HEK293T (cell line): ENCODE measurements around the gene KBTBD4.

Source experiments
- BHLHE40 ChIP-seq: fragments of 450-650 bp; IDR thresholded peaks from 2 replicates; pipeline ENCODE4 v1.6.1; 2016; ENCODE audit warnings: mild to moderate bottlenecking, moderate library complexity, borderline replicate concordance
- ELF4 ChIP-seq: fragments of 450-650 bp; IDR thresholded peaks from 2 replicates; pipeline ENCODE4 v1.6.1; 2017; ENCODE audit warnings: antibody characterized with exemption
- L3MBTL2 ChIP-seq: fragments of 450-650 bp; conservative IDR thresholded peaks from 2 replicates; pipeline ENCODE4 v1.6.1; 2016; ENCODE audit warnings: mild to moderate bottlenecking
- PKNOX1 ChIP-seq: fragments of 450-650 bp; IDR thresholded peaks from 2 replicates; pipeline ENCODE4 v1.6.1; 2016
- SP1 ChIP-seq: fragments of 450-650 bp; IDR thresholded peaks from 2 replicates; pipeline ENCODE4 v1.6.1; 2017
- TARDBP ChIP-seq: fragments of 450-650 bp; IDR thresholded peaks from 2 replicates; pipeline ENCODE4 v1.6.1; 2016

GRCh38 chr11:47611348-47611794 is 32.6 kb upstream of the KBTBD4 start:
- TF ChIP-seq BHLHE40 = no peak
- TF ChIP-seq PKNOX1 = no peak
- no peak for TF ChIP-seq TARDBP
- TF ChIP-seq SP1 = no peak
- TF ChIP-seq L3MBTL2 = no peak
- no peak for TF ChIP-seq ELF4
